ENCODE results near the gene FGD2.
A peak's percentile ranks its signal among the peaks of the same experiment; 100 is the strongest.

The FGD2 gene, protein sequence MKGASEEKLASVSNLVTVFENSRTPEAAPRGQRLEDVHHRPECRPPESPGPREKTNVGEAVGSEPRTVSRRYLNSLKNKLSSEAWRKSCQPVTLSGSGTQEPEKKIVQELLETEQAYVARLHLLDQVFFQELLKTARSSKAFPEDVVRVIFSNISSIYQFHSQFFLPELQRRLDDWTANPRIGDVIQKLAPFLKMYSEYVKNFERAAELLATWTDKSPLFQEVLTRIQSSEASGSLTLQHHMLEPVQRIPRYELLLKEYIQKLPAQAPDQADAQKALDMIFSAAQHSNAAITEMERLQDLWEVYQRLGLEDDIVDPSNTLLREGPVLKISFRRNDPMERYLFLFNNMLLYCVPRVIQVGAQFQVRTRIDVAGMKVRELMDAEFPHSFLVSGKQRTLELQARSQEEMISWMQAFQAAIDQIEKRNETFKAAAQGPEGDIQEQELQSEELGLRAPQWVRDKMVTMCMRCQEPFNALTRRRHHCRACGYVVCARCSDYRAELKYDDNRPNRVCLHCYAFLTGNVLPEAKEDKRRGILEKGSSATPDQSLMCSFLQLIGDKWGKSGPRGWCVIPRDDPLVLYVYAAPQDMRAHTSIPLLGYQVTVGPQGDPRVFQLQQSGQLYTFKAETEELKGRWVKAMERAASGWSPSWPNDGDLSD

DNA sequence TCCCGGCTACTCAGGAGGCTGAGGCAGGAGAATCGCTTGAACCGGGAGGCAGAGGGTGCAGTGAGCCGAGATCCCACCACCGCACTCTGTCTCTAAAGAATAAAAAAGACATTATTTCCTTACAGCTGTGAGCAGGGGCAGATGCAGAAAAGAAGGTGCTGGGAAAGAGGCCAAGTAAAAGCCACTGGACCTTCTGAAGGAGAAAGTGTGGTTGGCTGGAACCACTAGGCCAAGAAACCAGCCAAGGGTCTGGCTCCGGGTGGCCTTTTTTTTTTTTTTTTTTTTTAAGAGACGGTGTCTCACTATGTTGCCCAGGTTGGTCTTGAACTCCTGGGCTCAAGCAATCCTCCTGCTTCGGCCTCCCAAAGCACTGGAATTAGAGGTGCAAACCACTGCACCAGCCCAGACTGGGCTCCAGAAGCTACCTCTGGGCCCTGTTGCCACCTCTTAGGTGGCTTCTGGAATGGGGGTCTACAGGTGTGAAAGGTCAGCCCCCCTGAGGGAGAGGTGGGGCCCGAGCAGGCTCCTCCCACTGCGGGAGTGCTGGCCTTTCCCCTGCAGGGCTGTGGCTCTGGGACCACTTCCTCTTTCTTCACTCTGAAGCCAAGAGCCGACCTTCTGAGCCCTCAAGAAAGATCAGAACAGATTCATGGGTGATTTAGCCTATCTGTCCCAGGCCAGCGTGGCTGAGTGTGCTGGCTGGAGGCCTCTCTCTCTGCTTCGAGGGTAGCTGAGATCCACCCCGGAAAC is at the start of gene FGD2:
TSS of gene FGD2 (plus strand) at position 595 of the 750 bp plus-strand sequence. CDS start 163 bp downstream, outside the sequence.
- no peak within 1 kb of the TSS for H2AFZ ChIP-seq (ENCODE audit: low read depth, low read length)
- no peak within 1 kb of the TSS for H3K4me3 ChIP-seq (ENCODE audit: low read length)
- no peaks in the 10 kb centered on the region for H3K36me3 ChIP-seq (ENCODE audit: insufficient read depth, low read length)
- no peaks in the 10 kb centered on the region for H3K4me1 ChIP-seq (ENCODE audit: insufficient read depth, low read length)
- peaks cover 2% of the 10 kb centered on the region for H3K9me3 ChIP-seq (ENCODE audit: low read length)
- peaks cover 5% of the 10 kb centered on the region for H3K27me3 ChIP-seq (ENCODE audit: insufficient read depth, low read length)

DNA sequence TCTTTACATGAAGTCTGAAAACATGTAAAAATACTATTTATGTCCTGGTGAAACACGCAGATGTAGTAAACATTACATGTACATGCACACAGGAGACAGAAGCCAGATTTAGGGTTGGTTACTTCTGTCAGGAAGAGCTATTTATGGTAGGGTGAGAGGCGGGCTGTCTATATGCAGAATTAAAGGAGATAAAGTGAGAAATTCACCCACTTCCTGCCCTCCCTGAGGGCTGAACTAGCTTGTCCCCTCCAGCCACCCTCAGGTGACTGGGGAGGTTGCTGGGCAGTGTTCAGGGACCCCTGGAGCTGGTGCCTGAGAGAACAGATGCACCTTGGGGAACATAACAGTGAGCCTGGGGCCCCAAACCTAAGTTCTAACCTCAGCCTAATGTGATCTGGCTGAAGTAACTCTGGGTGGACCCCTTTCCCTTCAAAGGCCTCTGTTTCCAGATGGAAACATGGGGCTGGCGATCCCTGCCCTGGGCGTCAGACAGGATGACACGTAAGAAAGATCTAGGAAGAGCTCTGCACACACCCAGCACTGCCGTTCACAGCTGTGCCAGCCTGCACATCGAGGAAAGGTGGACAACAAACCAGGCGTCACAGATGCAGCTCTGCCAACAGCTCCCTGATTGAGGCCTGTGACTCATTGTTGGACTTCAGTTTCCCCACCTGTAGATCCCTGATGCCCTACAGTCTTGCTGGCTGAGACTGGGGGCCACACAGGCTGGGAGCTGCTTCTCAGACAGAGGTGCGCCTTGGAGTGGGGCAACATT is 49.6 kb upstream of the FGD2 start:
- Histone ChIP-seq H3K4me1 (ENCODE audit: insufficient read depth, low read length) (no peaks in the 10 kb centered on the region), H3K36me3 (ENCODE audit: insufficient read depth, low read length) (no peaks in the 10 kb centered on the region), H3K27me3 (ENCODE audit: insufficient read depth, low read length) (peaks cover 15% of the 10 kb centered on the region), H3K4me3 (ENCODE audit: low read length) (no peak overlapping the region), H3K9me3 (ENCODE audit: low read length) (no peaks in the 10 kb centered on the region), H2AFZ (ENCODE audit: low read depth, low read length) (no peak overlapping the region)

DNA sequence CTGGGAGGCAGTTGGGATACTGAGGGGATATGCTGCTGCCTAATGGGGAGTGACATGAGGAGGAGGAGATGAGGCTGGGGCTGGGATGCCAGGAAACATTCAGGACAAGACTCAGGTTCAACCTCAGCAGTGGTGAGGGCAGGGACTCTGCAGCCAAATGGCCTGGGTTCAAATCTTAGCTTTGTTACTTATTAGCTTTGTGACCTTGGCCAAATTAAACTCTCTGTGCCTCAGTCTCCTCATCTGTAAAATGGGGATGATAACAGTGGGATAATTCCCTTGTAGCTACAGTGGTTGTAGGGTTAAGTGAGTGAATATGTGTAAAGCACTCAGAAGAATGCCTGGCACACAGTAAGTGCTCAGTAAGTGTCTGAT is 49.0 kb upstream of the FGD2 start:
- Histone ChIP-seq H3K4me1 (ENCODE audit: insufficient read depth, low read length) (no peaks in the 10 kb centered on the region), H2AFZ (ENCODE audit: low read depth, low read length) (no peak overlapping the region), H3K9me3 (ENCODE audit: low read length) (no peaks in the 10 kb centered on the region), H3K27me3 (ENCODE audit: insufficient read depth, low read length) (peaks cover 15% of the 10 kb centered on the region), H3K36me3 (ENCODE audit: insufficient read depth, low read length) (no peaks in the 10 kb centered on the region), H3K4me3 (ENCODE audit: low read length) (no peak overlapping the region)

DNA sequence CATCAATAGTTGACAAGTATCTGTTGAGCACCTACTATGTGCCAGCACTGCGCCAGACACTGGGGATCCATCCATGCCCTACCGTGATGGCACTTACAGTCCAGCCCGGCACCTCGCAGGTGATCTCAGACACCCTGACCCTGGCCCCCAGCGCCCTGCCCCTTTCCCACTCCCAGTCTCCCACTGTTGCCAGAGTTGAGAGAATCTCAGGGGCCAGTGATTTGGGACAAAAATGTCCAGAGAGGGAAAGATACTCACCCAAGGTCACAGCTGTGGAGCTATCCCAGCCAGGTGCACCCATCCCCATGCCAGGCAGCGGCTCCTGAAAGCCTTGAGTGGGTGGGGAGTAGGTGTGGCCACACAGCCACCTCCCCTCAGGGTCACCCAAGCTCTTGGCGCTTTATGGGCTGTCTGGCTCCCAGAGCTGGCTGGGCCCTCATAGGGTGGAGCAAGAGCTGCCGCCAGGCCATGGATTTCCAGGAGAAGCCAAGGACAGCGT is 47.6 kb upstream of the FGD2 start:
- no peak overlapping the region for H2AFZ ChIP-seq (ENCODE audit: low read depth, low read length)

DNA sequence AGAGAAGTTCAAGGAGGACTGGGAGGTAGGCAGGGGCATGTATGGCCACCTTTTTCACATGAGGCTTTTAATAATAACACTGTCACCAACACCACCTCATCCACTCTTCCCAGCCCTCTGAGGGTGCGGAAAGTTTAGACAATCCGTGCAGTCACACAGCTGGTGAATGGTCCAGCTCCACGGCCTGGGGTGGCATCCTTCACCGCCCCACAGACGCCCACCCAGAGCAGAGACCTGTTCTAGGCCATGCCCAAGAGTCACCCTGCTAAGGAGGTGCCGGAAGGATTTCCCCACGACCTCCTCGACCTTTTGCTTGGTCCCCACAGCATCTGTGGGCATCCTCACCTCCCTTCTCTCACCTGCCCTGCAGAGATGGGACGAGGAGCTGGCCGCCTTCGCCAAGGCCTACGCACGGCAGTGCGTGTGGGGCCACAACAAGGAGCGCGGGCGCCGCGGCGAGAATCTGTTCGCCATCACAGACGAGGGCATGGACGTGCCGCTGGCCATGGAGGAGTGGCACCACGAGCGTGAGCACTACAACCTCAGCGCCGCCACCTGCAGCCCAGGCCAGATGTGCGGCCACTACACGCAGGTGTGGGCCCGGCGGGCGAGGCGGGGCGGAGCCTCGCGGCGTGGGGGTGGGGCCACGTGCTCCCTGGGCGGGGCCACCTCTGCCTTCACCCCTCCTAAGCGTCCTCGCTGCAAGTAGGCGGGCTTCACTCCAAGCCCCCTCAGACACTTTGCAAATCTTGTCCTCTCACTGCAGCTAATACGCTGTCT is 46.5 kb upstream of the FGD2 start:
- Histone ChIP-seq H3K27me3 (ENCODE audit: insufficient read depth, low read length) (peaks cover 15% of the 10 kb centered on the region), H3K4me1 (ENCODE audit: insufficient read depth, low read length) (peaks cover 5% of the 10 kb centered on the region), H3K4me3 (ENCODE audit: low read length) (no peak overlapping the region), H3K36me3 (ENCODE audit: insufficient read depth, low read length) (no peaks in the 10 kb centered on the region), H2AFZ (ENCODE audit: low read depth, low read length) (no peak overlapping the region), H3K9me3 (ENCODE audit: low read length) (no peaks in the 10 kb centered on the region)

More for the DNA sequence above, 47.6 kb upstream of the FGD2 start:
- peaks cover 15% of the 10 kb centered on the region for H3K27me3 ChIP-seq (ENCODE audit: insufficient read depth, low read length)
- H3K9me3 ChIP-seq (ENCODE audit: low read length): no peaks in the 10 kb centered on the region
- no peaks in the 10 kb centered on the region for H3K4me1 ChIP-seq (ENCODE audit: insufficient read depth, low read length)
- H3K36me3 ChIP-seq (ENCODE audit: insufficient read depth, low read length): no peaks in the 10 kb centered on the region
- H3K4me3 ChIP-seq (ENCODE audit: low read length): no peak overlapping the region

DNA sequence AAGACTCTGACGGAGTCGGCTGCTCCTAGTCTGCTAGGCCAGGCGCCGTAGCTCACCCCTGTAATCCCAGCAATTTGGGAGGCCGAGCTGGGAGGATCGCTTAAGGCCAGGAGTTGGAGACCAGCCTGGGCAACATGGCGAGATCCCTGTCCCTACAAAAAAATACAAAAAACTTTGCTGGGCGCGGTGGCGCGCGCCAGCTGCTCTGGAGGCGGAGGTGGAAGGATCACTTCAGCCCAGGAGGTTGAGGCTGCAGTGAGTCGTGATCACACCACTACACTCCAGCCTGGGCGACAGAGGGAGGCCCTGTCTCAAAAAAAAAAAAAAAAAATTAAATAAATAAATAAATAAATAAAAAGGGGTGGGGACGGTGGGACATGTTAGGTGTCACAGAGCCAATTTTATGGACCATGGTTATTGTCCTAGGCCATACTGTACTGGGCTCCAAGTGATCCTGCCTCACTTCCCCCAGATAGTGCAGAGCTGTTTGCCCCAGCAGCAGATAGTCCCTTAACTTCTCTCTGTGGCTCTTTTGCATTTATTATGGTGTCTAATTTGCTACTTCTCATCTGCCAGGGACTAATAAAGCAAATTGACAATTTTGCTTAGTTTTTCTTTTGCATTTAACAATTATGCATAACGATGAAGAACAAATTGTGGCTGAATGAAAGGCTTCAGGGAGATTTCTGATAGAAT is 45.8 kb upstream of the FGD2 start:
- Histone ChIP-seq H3K27me3 (ENCODE audit: insufficient read depth, low read length) (peaks cover 15% of the 10 kb centered on the region), H3K9me3 (ENCODE audit: low read length) (no peaks in the 10 kb centered on the region), H3K4me3 (ENCODE audit: low read length) (no peak overlapping the region), H3K4me1 (ENCODE audit: insufficient read depth, low read length) (peaks cover 5% of the 10 kb centered on the region), H3K36me3 (ENCODE audit: insufficient read depth, low read length) (no peaks in the 10 kb centered on the region), H2AFZ (ENCODE audit: low read depth, low read length) (no peak overlapping the region)

DNA sequence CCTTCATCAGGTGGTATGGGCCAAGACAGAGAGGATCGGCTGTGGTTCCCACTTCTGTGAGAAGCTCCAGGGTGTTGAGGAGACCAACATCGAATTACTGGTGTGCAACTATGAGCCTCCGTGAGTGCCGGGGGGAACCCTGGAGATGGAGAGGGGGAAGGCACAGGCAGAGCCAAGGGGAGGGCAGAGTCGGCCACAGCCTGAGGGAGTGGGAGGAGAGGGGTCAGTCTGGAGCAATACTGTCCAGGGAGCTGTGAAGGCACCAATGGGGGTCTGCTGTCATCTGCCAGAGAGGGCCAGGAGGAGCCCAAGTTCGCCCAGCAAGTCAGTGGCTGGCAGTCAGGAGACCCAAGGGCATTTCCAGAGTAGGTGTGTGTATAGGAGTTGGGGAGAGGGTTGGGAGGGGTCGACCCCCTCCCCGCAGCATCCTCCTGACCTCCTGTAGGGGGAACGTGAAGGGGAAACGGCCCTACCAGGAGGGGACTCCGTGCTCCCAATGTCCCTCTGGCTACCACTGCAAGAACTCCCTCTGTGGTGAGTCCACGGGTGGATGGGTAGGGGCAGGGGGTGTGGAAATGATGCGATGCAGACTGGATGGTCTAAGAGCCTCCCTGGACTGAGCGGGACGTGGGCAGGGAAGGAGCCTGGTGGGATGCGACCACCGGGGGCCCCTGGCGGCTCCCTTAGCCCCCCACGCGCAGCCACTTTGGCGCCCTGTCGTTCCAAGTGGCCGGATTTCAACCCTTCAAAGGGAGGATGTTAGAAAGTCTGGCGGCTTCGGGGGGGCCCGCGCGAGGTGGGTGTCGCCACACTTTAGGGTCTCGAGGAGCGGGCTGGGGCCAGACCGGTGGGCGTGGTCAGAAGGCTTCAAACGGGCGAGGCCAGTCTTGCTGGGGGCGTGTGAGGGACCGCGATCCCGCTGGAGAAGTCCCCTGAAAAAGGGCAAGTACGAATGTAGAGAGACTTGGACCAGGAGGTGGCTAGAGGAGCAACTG is 43.7 kb upstream of the FGD2 start:
- H3K27me3 ChIP-seq (ENCODE audit: insufficient read depth, low read length): peaks cover 2% of the 10 kb centered on the region
- no peaks in the 10 kb centered on the region for H3K36me3 ChIP-seq (ENCODE audit: insufficient read depth, low read length)
- no peaks in the 10 kb centered on the region for H3K9me3 ChIP-seq (ENCODE audit: low read length)
- peaks cover 5% of the 10 kb centered on the region for H3K4me1 ChIP-seq (ENCODE audit: insufficient read depth, low read length)
- H2AFZ ChIP-seq (ENCODE audit: low read depth, low read length): no peak overlapping the region
- H3K4me3 ChIP-seq (ENCODE audit: low read length): no peak overlapping the region

DNA sequence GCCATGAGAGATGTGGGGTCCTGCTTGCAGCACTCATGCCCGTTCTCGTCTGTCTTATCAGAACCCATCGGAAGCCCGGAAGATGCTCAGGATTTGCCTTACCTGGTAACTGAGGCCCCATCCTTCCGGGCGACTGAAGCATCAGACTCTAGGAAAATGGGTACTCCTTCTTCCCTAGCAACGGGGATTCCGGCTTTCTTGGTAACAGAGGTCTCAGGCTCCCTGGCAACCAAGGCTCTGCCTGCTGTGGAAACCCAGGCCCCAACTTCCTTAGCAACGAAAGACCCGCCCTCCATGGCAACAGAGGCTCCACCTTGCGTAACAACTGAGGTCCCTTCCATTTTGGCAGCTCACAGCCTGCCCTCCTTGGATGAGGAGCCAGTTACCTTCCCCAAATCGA is 42.6 kb upstream of the FGD2 start:
- Histone ChIP-seq H2AFZ (ENCODE audit: low read depth, low read length) (peak overlapping the region; percentile 52), H3K4me3 (ENCODE audit: low read length) (no peak overlapping the region), H3K27me3 (ENCODE audit: insufficient read depth, low read length) (no peaks in the 10 kb centered on the region), H3K4me1 (ENCODE audit: insufficient read depth, low read length) (peaks cover 5% of the 10 kb centered on the region), H3K9me3 (ENCODE audit: low read length) (no peaks in the 10 kb centered on the region), H3K36me3 (ENCODE audit: insufficient read depth, low read length) (peaks cover 9% of the 10 kb centered on the region)

DNA sequence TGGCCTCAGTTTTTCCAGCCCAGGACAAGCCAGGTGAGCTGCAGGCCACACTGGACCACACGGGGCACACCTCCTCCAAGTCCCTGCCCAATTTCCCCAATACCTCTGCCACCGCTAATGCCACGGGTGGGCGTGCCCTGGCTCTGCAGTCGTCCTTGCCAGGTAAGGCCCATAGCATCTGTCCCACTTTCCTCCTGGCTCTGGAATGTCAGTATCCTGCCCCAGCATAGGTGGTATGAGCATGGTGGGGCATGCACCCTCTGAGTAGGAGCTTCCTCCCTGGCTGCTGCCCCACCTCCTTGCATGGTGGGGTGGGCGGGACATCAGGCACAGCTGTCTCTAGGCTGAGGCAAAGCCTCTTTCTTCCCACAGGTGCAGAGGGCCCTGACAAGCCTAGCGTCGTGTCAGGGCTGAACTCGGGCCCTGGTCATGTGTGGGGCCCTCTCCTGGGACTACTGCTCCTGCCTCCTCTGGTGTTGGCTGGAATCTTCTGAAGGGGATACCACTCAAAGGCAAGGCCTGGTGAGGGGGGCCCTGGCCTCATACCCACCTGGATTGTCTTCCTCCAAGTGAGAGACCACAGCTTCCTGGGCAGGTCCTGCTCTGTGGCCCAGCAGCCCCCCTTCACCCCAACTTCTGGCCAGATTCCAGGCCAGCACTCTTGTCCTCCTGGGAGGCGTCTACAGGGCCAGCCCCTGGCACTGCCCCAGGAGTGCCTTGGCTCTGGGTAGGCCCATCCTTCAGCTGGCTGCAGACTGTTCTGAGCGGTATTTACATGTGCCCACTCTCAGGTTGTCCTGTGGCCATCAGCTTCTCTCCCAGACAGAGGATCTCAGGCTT is 41.8 kb upstream of the FGD2 start:
- Histone ChIP-seq H3K4me1 (ENCODE audit: insufficient read depth, low read length) (peaks cover 5% of the 10 kb centered on the region), H3K9me3 (ENCODE audit: low read length) (no peaks in the 10 kb centered on the region), H3K27me3 (ENCODE audit: insufficient read depth, low read length) (no peaks in the 10 kb centered on the region), H3K4me3 (ENCODE audit: low read length) (no peak overlapping the region), H2AFZ (ENCODE audit: low read depth, low read length) (peak overlapping the region; percentile 52), H3K36me3 (ENCODE audit: insufficient read depth, low read length) (peaks cover 16% of the 10 kb centered on the region)

DNA sequence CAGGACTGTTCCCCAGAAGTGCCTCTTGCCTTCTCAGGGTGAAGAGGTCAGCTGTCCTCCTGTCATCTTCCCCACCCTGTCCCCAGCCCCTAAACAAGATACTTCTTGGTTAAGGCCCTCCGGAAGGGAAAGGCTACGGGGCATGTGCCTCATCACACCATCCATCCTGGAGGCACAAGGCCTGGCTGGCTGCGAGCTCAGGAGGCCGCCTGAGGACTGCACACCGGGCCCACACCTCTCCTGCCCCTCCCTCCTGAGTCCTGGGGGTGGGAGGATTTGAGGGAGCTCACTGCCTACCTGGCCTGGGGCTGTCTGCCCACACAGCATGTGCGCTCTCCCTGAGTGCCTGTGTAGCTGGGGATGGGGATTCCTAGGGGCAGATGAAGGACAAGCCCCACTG is 41.1 kb upstream of the FGD2 start:
- H3K36me3 ChIP-seq (ENCODE audit: insufficient read depth, low read length): peaks cover 22% of the 10 kb centered on the region
- H3K27me3 ChIP-seq (ENCODE audit: insufficient read depth, low read length): no peaks in the 10 kb centered on the region
- H2AFZ ChIP-seq (ENCODE audit: low read depth, low read length): no peak overlapping the region
- H3K9me3 ChIP-seq (ENCODE audit: low read length): no peaks in the 10 kb centered on the region
- peaks cover 5% of the 10 kb centered on the region for H3K4me1 ChIP-seq (ENCODE audit: insufficient read depth, low read length)
- H3K4me3 ChIP-seq (ENCODE audit: low read length): no peak overlapping the region

All from neuron (in vitro differentiated cells).